ENCODE data around the gene CD53. TPM values are rescaled to one million over a fixed set of nuclear protein-coding genes. Genes with fewer than 3 reads are reported as not detected.
A peak's percentile ranks its signal among the peaks of the same experiment; 100 is the strongest.
"Not testable (repeated sequence)": the region's sequence is repeated elsewhere in the genome, so short reads cannot be mapped to it uniquely, and the experiment has no call there.

The CD53 gene, protein sequence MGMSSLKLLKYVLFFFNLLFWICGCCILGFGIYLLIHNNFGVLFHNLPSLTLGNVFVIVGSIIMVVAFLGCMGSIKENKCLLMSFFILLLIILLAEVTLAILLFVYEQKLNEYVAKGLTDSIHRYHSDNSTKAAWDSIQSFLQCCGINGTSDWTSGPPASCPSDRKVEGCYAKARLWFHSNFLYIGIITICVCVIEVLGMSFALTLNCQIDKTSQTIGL
- not detected in 2 replicates for total RNA-seq (ENCODE audit: low replicate concordance)

DNA sequence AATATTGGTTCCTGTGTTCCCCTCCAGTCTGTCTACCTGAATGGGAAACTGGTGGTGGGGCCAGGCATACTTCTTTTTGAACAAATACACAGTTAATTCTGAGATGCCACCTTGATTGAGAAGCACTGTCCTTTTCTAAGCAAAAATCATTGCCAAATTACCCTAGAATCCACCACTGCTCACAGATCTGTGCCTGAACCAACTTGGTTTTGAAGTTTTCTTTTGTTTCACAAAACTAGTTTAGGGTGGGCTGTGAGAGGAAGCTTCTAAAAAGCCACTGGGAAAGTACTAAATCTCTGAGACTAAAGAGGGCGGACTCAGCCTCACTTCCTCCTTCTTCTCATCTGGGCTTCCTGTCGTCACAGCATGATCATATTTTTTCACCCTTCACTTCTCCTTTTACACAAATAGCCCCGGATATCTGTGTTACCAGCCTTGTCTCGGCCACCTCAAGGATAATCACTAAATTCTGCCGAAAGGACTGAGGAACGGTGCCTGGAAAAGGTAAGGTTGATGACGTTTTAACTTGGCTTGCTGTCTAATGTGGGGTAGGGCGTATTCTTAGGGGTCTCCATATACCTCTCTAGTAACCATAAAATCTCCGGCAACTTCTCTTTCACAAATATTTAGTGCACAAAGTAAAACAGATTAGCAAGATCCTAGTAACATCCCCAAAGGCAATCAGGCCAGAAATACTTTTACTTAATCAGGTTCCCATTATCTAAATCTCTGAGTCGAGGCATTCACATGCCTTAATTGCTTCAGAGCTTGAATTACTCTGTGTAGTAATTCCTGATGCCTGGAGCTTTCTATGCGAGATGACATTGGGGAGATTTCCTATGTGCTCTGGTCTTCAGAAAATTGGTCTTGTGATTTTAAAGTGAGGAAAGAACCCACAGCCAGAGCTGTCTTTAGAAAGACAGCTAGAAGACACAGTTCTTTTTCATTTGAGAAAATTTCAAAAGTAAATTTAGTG lies at the start of gene CD53:
Gene CD53 (plus strand): TSS at position 404 of the 976 bp plus-strand sequence. CDS start 18,261 bp downstream, outside the sequence.
- no peak within 1 kb of the TSS for H3K4me3 ChIP-seq
- no peak for TF ChIP-seq EZH2phosphoT487 (IDR thresholded peaks at IDR 0.05)
- TF ChIP-seq EZH2 (IDR thresholded peaks at IDR 0.05): no peak
- TF ChIP-seq, protein P1, sequence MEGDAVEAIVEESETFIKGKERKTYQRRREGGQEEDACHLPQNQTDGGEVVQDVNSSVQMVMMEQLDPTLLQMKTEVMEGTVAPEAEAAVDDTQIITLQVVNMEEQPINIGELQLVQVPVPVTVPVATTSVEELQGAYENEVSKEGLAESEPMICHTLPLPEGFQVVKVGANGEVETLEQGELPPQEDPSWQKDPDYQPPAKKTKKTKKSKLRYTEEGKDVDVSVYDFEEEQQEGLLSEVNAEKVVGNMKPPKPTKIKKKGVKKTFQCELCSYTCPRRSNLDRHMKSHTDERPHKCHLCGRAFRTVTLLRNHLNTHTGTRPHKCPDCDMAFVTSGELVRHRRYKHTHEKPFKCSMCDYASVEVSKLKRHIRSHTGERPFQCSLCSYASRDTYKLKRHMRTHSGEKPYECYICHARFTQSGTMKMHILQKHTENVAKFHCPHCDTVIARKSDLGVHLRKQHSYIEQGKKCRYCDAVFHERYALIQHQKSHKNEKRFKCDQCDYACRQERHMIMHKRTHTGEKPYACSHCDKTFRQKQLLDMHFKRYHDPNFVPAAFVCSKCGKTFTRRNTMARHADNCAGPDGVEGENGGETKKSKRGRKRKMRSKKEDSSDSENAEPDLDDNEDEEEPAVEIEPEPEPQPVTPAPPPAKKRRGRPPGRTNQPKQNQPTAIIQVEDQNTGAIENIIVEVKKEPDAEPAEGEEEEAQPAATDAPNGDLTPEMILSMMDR (IDR thresholded peaks at IDR 0.05): no peak
- no peak within 1 kb of the TSS for H3K27ac Mint-ChIP-seq

DNA sequence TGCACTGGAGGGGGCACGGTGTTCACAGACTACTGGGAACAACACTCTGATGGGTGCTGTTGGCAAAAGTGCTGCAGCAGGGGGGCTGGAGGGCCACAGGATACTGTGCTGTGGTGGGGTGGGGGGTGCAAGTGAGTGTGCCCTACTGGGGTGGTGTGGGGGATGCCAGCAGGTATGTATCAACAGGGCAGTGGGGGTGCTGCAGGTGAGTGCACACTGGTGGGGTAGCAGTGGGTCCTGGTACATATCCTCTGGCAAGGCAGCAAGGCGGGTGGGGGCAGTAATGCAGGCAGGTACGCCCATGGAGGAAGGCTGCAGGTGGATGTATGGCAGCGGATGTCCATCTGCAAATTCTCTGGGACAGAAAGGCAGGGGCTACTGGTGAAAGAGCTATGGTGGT lies 48.8 kb upstream of the CD53 start:
- no peak overlapping the region for H3K27ac Mint-ChIP-seq
- no peaks in the 10 kb centered on the region for H3F3A ChIP-seq (ENCODE audit: low read depth)
- no peaks in the 10 kb centered on the region for H4K20me1 ChIP-seq (ENCODE audit: low read depth)
- H3K4me3 ChIP-seq: no peak overlapping the region
- no peaks in the 10 kb centered on the region for H3K36me3 ChIP-seq
- no peak overlapping the region for H3K4me2 ChIP-seq
- H3K79me2 ChIP-seq (ENCODE audit: low read depth): no peaks in the 10 kb centered on the region
- no peak for DNase-seq (ENCODE audit: low spot score)
- no peaks in the 10 kb centered on the region for H3K36me3 Mint-ChIP-seq
- H3K9ac ChIP-seq: no peak overlapping the region
- no peak overlapping the region for H2AFZ ChIP-seq (replicated peaks)
- TF ChIP-seq, protein P1 (IDR thresholded peaks at IDR 0.05): no peak
- TF ChIP-seq EZH2phosphoT487 (IDR thresholded peaks at IDR 0.05) (no peak), EZH2 (IDR thresholded peaks at IDR 0.05) (no peak)
- no peak overlapping the region for H3K4me3 Mint-ChIP-seq
- no peak overlapping the region for H3K27ac ChIP-seq
- no peaks in the 10 kb centered on the region for H3K9me3 ChIP-seq (ENCODE audit: low read depth)
- no peaks in the 10 kb centered on the region for H3K9me3 Mint-ChIP-seq
- H3K27me3 ChIP-seq: no peaks in the 10 kb centered on the region
- no peaks in the 10 kb centered on the region for H3K4me1 Mint-ChIP-seq
- peaks cover 2% of the 10 kb centered on the region for H3K27me3 Mint-ChIP-seq (ENCODE audit: insufficient read depth, low read depth)
- H3K4me1 ChIP-seq: no peaks in the 10 kb centered on the region

More for the DNA sequence above, at the start of gene CD53:
- Histone ChIP-seq H3K9ac (no peak within 1 kb of the TSS), H3K4me2 (no peak within 1 kb of the TSS), H3K27me3 (no peaks in the 10 kb centered on the region), H3K36me3 (no peaks in the 10 kb centered on the region), H3K27ac (no peak within 1 kb of the TSS), H3K79me2 (ENCODE audit: low read depth) (no peaks in the 10 kb centered on the region), H4K20me1 (ENCODE audit: low read depth) (no peaks in the 10 kb centered on the region), H2AFZ (replicated peaks) (no peak within 1 kb of the TSS), H3F3A (ENCODE audit: low read depth) (no peaks in the 10 kb centered on the region), H3K9me3 (ENCODE audit: low read depth) (no peaks in the 10 kb centered on the region), H3K4me1 (no peaks in the 10 kb centered on the region)
- Mint-ChIP-seq H3K36me3 (no peaks in the 10 kb centered on the region), H3K4me1 (no peaks in the 10 kb centered on the region), H3K27me3 (ENCODE audit: insufficient read depth, low read depth) (no peaks in the 10 kb centered on the region), H3K4me3 (no peak within 1 kb of the TSS), H3K9me3 (peaks cover 2% of the 10 kb centered on the region)
- no peak for DNase-seq (ENCODE audit: low spot score)

DNA sequence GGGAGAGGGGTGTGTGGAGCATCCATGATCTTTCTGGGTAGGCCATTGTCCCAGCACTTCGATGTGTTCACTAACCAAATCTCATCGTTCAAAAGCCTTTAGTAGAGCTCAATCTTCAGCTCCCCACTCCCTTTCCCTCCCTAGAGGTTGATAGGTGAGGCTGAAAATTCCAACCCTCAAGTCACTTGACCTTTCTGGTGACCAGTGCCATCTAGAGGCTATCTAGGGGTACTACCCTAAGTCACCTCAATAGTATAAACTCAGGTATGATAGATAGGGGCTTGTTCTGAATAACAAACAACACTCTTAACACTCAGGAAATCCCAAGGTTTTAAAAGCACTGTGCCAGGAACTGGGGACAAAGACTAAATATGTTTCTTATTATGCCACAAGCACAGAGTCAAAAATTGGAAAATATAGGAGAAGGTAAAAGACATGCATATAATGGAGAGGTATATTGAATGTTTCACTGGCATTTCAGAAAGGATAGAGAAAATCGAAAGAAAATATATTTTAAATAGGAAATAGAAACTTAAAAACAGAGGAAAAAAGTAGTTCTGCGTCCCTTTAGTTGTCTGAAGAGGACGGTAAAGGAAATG lies 42.9 kb upstream of the CD53 start:
- Mint-ChIP-seq H3K36me3 (no peaks in the 10 kb centered on the region), H3K4me3 (no peak overlapping the region), H3K9me3 (no peaks in the 10 kb centered on the region), H3K4me1 (no peaks in the 10 kb centered on the region), H3K27ac (no peak overlapping the region), H3K27me3 (ENCODE audit: insufficient read depth, low read depth) (no peaks in the 10 kb centered on the region)
- H3K27ac ChIP-seq: no peak overlapping the region
- H3K27me3 ChIP-seq: no peaks in the 10 kb centered on the region
- H3F3A ChIP-seq (ENCODE audit: low read depth): no peaks in the 10 kb centered on the region
- no peaks in the 10 kb centered on the region for H3K36me3 ChIP-seq
- no peak overlapping the region for H3K4me2 ChIP-seq
- DNase-seq (ENCODE audit: low spot score): peak; percentile 72
- no peaks in the 10 kb centered on the region for H4K20me1 ChIP-seq (ENCODE audit: low read depth)
- no peaks in the 10 kb centered on the region for H3K79me2 ChIP-seq (ENCODE audit: low read depth)
- H3K9ac ChIP-seq: no peak overlapping the region
- H3K4me3 ChIP-seq: no peak overlapping the region
- H2AFZ ChIP-seq (replicated peaks): no peak overlapping the region
- H3K4me1 ChIP-seq: no peaks in the 10 kb centered on the region
- H3K9me3 ChIP-seq (ENCODE audit: low read depth): no peaks in the 10 kb centered on the region
- TF ChIP-seq, protein P1 (IDR thresholded peaks at IDR 0.05): peak; percentile 81
- TF ChIP-seq EZH2 (IDR thresholded peaks at IDR 0.05): no peak
- no peak for TF ChIP-seq EZH2phosphoT487 (IDR thresholded peaks at IDR 0.05)

DNA sequence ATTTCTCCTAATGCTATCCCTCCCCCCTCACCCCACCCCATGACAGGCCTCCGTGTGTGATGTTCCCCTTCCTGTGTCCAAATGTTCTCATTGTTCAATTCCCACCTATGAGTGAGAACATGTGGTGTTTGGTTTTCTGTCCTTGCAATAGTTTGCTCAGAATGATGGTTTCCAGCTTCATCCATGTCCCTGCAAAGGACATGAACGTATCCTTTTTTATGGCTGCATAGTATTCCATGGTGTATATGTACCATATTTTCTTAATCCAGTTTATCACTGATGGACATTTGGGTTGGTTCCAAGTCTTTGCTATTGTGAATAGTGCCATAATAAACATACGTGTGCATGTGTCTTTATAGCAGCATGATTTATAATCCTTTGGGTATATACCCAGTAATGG lies 39.2 kb upstream of the CD53 start:
- not testable (repeated sequence) for H3K27ac Mint-ChIP-seq; DNase-seq (ENCODE audit: low spot score); H3K9me3 ChIP-seq (ENCODE audit: low read depth); H3K4me1 Mint-ChIP-seq; H3K4me3 ChIP-seq; H3K79me2 ChIP-seq (ENCODE audit: low read depth); H4K20me1 ChIP-seq (ENCODE audit: low read depth); H3K9ac ChIP-seq; H3K9me3 Mint-ChIP-seq; H3K36me3 ChIP-seq; H3K27ac ChIP-seq; H3K27me3 ChIP-seq; H3K27me3 Mint-ChIP-seq (ENCODE audit: insufficient read depth, low read depth); H3K4me2 ChIP-seq; H3F3A ChIP-seq (ENCODE audit: low read depth); H2AFZ ChIP-seq (replicated peaks); H3K4me3 Mint-ChIP-seq; H3K36me3 Mint-ChIP-seq; H3K4me1 ChIP-seq
